Prostate gland (tissue), 2 donors: ENCODE measurements around the gene PPP2R5C.

Experiments used
- CTCF ChIP-seq, 4 experiments: fragments of 200-600 bp in 2 of 4; fragments of 450-650 bp in 2 of 4; sonication (generic) in 2 of 4; IDR thresholded peaks; 1 replicate in 3 of 4; 2 replicates in 1 of 4; pipeline ENCODE4 v1.5.1; 2016 to 2019; ENCODE audit warnings: antibody characterized with exemption in 4 of 4, mild to moderate bottlenecking in 2 of 4, moderate library complexity in 2 of 4
- POLR2A ChIP-seq: fragments of 450-650 bp; IDR thresholded peaks from one replicate; pipeline ENCODE4 v1.6.1; 2016; ENCODE audit warnings: antibody characterized with exemption, mild to moderate bottlenecking
- POLR2AphosphoS5 ChIP-seq: sonication (generic); formaldehyde crosslinking; IDR thresholded peaks from one replicate; pipeline ENCODE4 v1.6.1; 2017; ENCODE audit warnings: antibody characterized with exemption

GRCh38 chr14:101889366-101889765 lies 127.9 kb downstream of the PPP2R5C start:
- TF ChIP-seq POLR2AphosphoS5, result no peak
- TF ChIP-seq CTCF (IDR thresholded peaks at IDR 0.05), result no peak
- TF ChIP-seq POLR2A, result no peak
